HG02885 (cell line): Measurements from ENCODE around the gene LRMDA.
A peak's percentile ranks its signal among the peaks of the same experiment; 100 is the strongest.
"Not testable (repeated sequence)": the region's sequence is repeated elsewhere in the genome, so short reads cannot be mapped to it uniquely, and the experiment has no call there.

Experiments used
- ATAC-seq: cut with Tn5 transposase; IDR thresholded peaks from one replicate; pipeline ENCODE4 v1.9.1; 2021; ENCODE audit warnings: mild to moderate bottlenecking; ENCODE audit not compliant: unreplicated experiment, poor library complexity

The LRMDA gene

DNA sequence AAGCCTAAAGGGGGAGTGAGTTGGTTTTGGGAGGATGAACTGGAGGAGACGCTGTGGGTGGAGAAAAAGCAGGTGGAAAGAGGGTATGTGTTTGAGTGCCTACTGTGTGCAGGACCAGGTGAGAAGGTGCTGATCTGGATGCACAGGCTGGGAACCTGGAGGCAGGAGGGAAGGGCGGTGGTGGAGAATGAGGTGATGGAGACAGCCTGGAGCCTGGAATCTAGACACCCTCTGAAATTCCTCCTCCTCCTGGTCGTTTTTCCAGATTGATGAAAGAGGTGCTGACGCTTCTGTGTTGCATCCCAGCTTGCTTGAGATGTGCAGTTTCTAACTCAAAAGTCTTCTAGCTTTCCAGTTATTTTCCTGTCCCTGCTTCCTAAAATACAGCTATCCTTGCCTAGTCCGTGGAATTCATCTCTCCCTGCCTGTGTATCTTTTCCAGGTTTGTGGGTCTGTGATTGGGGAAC, 67.5 kb downstream of the LRMDA start:
- ATAC-seq: no peak

DNA sequence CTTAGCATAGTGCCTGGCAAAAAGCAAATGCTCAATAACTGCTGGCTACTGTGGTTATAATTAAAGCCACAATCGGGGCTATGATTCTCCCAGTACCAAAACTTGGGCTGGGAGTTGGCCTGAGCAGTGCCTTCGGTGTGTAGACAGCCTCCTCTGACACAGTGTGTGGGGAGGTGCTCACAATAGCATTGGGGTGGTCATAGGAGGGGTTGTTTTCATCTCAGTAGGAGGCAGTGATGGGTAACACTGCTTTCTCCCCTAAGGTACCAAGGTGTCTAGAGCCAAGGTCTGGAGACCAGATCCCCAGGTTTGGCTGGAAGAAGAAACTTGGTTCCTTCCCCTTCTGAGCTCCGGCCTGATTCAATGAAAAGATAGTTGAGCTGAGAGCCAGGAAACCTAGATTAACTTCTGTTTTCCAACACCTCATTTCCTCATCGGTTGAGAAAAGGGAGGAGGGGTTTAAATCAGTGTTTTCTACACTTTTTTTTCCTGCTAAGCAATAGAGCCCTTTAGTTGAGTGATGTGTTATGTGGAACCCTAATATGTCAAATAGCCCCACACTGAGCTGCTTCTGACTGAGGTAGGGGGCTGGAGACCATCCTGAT, 68.2 kb downstream of the LRMDA start:
- ATAC-seq: no peak

- no peak for ATAC-seq
These were observed 71.0 kb downstream of the LRMDA start for GRCh38 chr10:75502389-75502788.

DNA sequence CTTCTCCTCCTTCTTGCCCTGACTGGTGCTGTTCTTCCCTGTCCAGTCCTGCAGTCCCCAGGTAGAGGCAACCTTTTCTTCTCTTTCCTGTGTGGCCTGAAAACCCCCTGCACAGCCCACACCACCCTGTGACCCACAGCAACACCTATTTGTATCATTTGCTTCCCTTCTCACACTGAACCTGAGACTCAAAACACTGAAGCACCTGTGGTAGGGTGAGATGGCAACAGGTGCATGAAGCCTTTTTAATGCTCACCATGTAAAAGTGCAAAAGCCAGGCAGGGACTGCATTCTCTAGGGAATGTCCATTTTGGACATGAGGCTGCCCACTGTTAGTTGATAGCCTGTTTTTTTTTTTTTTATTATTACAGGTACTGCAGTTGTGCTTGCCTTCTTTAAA, 71.4 kb downstream of the LRMDA start:
- ATAC-seq: no peak

DNA sequence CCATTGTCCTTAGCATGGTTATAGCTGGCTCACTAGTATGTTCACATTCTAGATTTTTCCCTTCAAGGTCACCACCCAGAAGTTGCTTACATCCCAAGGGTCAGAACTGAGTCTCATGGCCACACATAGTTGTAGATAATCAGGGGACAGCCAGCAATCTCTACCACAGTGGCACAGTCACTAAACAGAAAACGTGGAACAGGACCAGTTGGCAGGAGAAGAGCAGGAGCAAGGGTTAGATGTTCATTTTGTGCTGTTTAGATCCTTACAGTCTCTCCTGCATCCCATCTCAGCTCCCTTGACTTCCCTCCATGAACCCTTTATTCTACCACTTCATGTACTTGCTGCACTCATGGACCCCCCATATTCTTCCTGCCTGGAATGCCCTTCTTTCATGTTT, 73.9 kb downstream of the LRMDA start:
- no peak for ATAC-seq

DNA sequence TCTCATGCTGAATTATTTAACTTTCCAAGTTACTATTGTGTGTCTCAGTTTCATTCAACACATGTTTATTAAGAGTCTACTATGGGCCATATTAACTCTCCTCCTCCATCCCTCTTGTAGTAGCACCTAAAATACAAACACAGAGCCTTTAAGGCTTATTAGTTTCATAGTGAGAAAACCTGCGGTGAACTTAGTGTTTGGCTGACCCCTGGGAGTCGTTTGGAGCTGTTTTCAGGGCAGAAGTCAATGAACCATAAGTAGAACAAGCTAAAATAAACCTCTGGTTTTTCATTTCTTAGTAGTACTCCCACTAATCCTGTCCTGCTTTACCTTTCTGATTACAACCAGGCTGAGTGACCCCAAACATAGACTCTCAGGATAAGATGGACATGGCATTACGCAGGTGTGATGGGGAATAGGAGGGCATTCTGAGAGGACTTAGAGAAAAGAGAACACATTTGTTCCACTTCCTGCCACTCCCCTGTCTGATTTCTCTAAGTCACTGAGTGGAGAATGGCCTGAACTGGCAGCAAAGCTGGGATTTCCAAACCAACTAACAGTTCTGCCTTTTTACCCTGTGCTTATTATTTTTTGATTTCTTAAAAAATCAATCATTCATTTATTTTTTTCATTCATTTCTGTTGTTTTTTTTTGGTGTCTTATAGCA, 74.5 kb downstream of the LRMDA start:
- ATAC-seq: peak; percentile 63

GRCh38 chr10:75506930-75507329, 75.5 kb downstream of the LRMDA start:
- no peak for ATAC-seq

- no peak for ATAC-seq
These were observed 76.0 kb downstream of the LRMDA start for GRCh38 chr10:75507469-75507868.

GRCh38 chr10:75508239-75508813, 76.9 kb downstream of the LRMDA start:
- ATAC-seq: no peak

DNA sequence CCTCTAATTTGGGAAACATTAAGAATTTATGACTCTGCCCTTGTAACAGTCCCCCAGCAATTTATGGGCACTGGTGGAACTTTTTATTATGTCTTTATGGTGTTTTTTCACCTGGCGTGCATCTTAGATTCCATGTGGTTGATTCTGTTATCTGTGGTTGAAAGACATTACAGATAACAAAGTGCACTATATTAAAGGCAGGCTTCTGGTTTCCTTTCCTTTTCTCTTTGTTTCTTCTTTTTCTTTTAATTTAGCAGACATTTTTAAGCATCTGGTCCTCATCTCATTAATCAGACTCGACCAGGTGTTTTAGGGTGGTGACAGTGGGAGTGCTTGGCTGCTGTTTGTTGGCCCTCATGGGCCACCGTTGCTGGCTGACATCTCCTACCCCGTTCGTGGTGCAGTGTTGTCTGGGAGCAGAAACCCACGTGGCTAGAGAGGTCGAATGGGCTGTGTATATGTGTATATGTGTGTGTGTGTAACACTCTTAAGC, 77.4 kb downstream of the LRMDA start:
- ATAC-seq: no peak

DNA sequence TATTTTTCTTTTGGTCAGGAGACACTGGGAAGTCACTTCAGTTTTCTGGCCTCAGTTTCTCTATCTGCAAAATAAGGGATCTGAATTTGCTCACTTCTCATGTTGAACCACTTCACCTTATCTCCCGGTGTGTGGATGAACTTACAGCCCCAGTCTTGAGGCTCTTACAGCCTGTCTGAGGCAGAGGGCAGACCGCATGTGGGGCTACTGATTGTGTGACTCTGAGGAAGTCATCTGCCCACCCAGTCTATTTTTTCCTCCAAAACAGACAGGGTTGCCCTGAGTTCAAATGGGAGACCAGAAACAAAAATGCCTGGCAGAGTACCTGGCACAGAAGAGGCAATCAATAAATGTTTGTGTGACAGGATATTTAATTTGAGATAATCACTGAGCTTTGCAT, 78.3 kb downstream of the LRMDA start:
- no peak for ATAC-seq

DNA sequence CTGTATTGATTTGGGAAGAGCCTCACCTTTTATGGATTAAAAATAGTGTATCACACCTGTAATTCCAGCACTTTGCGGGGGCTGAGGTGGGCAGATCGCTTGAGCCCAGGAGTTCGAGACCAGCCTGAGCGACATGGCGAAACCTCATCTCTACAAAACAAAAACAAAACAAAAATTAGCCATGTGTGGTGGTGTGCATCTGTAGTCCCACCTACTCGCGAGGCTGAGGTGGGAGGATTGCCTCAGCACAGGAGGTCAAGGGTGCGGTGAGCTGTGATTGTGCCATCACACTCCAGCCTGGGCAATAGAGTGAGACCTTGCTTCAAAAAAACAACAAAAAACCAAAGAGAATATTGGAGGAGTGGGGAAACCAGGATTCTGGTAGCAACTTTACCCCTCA, 79.6 kb downstream of the LRMDA start:
- no peak for ATAC-seq

DNA sequence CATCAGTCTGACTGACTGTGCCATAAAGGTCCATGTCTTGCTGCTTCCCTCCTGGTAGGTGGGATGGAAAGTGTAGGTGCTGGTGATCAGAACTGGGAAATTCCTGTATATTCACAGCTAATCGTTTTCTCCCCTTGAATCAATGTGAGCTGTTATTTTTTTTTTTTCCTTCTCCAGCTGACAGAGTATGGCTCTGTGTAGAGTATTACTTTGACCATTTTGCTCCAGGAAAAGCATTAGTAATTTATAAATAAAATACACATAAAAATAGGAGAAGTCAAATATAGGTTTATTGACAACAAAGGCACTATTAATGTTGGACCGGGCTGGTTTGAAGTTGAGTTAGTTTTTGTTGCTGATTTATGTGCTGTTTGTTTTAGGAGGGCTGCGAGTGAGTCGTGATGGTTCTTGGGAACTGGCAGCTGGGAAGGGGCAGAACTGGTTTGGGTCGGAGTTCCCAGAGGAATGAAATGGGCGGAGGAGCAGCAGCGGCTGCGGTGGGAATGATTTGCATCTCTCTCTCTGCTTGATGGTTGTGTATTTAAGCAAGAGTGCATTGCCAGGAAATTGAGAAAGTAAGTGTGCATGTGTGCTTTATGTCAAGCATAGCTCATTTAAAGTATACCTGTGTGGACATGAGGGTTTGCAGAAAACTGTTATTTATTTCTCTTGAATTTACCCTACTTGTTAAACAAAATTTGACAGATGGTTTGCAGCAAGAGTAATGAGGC, 80.9 kb downstream of the LRMDA start:
- ATAC-seq: no peak

DNA sequence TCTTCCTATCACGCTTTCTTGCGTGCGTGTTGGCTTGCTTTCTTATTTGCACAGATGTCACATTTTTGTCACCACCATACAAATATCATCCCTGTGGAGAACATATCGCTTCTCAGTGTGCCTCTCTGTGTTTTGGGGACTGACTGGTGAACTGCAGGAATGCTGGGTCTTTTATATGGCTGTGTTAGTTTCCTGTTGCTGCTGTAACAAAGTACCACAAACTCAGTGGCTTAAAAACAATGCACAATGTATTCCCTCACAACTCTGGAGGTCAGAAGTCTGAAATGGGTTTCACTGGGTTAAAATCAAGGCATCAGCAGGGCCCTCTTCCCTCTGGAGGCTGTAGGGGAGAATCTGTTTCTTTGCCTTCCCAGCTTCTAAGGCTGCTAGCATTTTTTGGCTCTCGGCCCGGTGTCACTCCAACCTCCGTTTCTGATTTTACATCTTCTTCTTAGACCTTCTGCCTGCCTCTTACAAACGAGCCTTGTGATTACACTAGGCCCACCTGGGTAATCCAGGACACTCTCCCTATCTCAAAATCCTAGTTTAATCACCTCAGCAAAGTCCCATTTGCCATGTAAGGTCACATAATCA, 82.0 kb downstream of the LRMDA start:
- ATAC-seq: no peak

DNA sequence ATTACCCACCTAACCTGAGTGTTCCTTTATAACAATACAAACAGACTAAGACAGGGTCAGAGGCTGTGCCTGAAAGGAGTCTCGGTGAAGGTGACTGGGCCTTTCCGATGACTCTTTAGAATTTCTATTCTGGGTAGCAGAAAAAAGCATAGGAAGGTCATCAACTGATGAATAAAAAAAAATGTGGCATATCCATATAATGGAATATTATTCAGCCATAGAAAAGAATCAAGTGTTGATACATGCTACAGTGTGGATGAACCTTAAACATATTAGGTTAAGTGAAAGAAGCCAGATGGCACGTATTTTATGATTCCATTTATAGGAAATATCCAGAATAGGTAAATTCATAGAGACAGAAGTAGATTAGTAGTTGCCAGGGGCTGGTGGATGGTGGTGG, 83.4 kb downstream of the LRMDA start:
- no peak for ATAC-seq

GRCh38 chr10:75516154-75516553, 84.7 kb downstream of the LRMDA start:
- ATAC-seq: not testable (repeated sequence)

GRCh38 chr10:75519213-75519612, 87.8 kb downstream of the LRMDA start:
- not testable (repeated sequence) for ATAC-seq

DNA sequence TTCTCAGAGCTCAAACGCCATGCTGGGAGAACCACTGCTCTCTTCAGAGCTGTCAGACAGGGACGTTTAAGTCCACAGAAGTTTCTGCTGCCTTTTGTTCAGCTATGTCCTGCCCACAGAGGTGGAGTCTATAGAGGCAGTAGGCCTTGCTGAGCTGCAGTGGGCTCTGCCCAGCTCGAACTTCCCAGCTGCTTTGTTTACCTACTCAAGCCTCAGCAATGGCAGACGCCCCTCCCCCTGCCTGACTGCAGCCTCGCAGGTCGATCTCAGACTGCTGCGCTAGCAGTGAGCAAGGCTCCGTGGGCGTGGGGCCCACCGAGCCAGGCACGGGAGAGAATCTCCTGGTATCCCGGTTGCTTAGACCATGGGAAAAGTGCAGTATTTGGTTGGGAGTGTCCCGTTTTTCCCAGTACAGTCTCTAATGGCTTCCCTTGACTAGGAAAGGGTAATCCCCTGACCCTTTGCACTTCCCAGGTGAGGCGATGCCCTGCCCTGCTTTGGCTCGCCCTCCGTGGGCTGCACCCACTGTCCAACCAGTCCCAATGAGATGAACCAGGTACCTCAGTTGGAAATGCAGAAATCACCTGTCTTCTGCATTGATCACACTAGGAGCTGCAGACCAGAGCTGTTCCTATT, 89.9 kb downstream of the LRMDA start:
- ATAC-seq: not testable (repeated sequence)

- no peak for ATAC-seq
These were observed 93.6 kb downstream of the LRMDA start for GRCh38 chr10:75525067-75525466.

DNA sequence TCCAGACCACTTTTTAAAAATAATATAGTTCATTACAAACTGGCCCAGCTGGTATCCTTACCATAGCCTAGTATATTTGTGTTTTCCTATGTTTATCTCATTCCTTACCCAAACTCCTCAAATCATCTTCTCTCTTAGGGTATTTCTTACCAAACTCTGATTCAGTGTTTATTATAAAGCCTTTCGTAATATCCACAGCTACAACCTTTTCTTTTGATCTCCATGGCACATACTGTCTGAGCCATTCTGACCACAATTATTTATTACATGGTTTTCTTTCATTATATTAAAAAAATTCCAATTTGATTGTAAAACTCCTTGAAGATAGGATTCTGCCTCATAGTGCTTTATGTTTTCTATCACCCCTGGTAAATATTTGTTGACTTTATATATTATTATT, 94.2 kb downstream of the LRMDA start:
- no peak for ATAC-seq
